DLD1 (cell line): Measurements from ENCODE around the gene KISS1R.

ENCODE experiments used
- in situ Hi-C: cut with HindIII; loops from 2 replicates; pipeline ENCODE4 v1.10.0; 2017; ENCODE audit warnings: low sequenced_read_pairs

The KISS1R gene

DNA sequence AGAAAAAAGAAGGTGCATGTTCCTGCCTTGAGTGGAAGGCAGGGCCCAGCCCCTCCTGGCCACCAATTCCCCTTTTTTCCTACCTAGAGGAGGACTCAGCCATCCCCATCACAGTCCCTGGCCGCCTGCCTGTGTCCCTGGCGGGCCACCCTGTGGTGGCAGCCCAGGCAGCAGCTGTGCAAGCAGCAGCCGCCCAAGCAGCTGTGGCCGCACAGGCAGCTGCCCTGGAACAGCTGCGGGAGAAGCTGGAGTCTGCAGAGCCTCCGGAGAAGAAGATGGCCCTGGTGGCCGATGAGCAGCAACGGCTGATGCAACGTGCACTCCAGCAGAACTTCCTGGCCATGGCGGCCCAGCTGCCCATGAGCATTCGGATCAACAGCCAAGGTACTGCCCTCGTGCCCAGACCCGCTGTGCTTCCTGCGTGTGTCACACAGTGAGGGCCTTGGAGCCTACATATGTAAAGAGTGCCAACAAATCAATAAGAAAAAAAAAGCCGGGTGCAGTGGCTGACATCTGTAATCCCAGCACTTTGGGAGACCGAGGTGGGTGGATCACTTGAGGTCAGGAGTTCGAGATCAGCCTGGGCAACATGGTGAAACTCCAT is 49.5 kb downstream of the KISS1R start:
- in situ Hi-C loops: no loop called here
